Stimulated activated CD8-positive, alpha-beta memory T cell treated with anti-CD3 and anti-CD28 coated beads, Interleukin-4, amount 100 ng/mL, for 24 hours (primary cell): ENCODE data around the gene FBL.
"Not testable (repeated sequence)": the region's sequence is repeated elsewhere in the genome, so short reads cannot be mapped to it uniquely, and the experiment has no call there.

Experiments
- DNase-seq: peaks from one replicate; pipeline ENCODE4 v3.0.0-alpha.2; 2020; ENCODE audit warnings: low read depth

The FBL gene

GRCh38 chr19:39876486-39876885 is 30.3 kb upstream of the FBL start:
- not testable (repeated sequence) for DNase-seq

- DNase-seq: not testable (repeated sequence)
Observed at GRCh38 chr19:39875401-39875864, 29.3 kb upstream of the FBL start.

GRCh38 chr19:39874404-39874803 is 28.2 kb upstream of the FBL start:
- no peak for DNase-seq

- no peak for DNase-seq
Observed at GRCh38 chr19:39873385-39873784, 27.2 kb upstream of the FBL start.

DNA sequence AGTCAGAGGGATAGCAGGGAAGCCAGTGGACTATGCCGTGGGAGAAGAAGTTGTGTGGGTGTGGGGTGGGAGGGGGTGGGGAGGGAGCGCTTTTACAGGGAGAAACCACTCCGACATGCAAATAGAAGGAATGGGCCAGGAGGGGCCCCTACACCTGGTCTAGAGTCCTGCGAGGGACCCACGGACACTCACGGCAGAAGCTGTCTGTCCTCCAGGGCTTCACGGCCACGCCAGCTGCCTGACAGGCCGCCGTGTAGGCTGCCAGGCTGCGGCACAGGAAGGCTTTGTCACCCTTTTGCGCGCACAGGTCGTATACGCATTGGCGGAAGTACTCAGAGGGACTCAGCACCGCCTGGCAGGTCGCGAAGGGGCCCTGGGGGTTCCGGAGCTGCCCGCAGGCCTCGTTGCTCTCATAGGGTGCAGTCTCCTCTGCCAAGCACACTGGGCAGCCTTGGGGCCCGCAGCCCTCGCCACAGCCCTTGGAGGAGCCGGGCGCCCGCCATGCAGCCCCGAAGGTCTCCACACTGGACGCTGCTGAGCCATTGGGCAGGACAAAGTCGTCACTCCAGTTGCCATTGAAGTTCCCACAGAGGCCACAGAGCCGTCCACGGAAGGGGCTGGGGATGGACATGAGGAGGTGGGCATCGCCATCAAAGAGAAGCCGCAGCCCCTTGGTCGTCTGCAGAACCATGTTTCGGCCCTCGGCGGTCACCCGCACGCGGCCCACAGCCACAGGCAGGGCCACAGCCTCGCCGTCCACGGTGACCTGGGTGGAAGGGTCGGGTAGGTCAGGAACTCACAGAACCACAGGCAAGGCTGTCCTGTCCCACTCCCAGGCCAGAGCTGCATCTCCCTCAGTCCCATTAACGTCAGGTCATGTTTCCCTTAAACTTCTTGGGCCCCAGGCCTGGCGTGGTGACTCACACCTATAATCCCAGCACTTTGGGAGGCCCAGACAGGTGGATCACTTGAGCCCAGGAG is 26.0 kb upstream of the FBL start:
- no peak for DNase-seq

GRCh38 chr19:39871362-39871761 is 25.2 kb upstream of the FBL start:
- no peak for DNase-seq

GRCh38 chr19:39870171-39870971 is 24.2 kb upstream of the FBL start:
- DNase-seq: no peak

- no peak for DNase-seq
Observed at GRCh38 chr19:39867952-39868351, 21.8 kb upstream of the FBL start.

DNA sequence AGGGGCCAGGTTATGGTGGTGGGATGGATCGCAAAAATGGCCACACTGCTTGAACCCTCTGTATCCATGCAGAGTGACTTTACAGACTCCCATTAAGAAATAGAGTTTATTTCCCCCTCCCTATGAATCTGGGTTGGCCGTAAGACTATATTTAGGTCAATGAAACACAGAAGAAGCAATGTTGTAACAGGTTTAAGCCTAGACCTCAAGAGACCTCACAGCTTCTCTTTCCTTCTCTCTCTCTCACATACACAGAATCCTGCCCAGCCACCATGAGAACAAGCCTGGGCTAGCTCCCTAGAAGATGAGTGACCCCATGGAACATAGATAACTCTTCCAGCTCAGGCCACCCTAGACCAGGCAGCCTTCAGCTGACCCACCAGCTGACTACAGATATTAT is 21.0 kb upstream of the FBL start:
- no peak for DNase-seq

DNA sequence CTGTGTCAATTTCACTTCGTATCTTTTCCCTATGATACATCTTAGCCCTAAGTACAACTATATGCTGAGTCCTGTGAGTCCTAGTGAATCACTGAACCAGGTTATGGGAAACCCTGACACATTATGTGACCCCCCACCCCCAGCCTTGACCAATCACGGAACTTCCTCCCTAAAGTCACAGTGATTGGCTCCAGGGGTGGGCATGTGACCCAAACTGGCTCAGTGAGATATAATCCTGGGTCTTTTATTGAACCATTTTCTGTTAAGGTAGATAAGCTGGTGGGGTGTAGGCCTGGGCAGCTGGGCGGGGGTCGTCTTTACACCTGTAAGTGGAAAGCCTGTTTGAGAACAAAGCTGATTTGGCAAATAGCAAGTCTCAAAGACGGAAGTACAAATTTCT is 19.8 kb upstream of the FBL start:
- DNase-seq: no peak

DNA sequence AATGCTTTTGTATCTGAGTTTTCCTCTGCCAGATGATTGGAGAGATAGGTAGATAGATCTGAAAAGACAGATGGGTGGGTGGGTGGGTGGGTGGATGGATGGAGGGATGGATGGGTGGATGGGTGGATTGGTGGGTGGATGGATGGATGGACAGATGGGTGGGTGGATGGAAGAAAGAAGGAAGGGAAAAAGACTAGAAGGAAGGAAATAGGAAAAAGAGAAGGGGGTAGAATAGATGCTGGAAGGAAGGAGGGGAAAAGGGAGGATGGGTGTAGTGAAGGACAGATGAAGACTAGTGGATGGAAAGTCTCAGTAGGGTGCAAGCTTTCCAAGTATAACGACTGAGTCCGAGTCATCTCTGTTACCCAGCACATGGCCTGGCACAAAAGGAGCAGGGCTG is 19.0 kb upstream of the FBL start:
- no peak for DNase-seq

GRCh38 chr19:39864118-39864517 is 17.9 kb upstream of the FBL start:
- no peak for DNase-seq

- DNase-seq: no peak
Observed at GRCh38 chr19:39858541-39858940, 12.4 kb upstream of the FBL start.

DNA sequence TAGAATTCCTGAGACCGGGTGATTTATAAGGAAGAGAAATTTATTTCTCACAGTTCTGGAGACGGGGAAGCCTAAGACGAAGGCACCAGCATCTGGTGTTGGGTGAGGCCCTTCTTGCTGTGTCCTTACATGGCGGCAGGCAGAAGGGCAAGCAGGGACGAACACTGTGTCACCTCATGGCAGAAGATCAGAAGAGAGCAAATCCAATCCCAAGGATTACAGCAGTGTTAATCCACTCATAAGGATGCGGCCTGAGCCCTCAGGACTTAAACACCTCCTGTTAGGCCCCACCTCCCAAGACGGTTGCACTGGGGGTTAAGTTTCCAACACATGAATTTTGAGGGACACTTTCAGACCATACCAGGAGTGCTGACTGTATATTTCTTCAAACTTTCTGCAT is 6.7 kb upstream of the FBL start:
- DNase-seq: no peak

GRCh38 chr19:39850892-39851291 is 4.7 kb upstream of the FBL start:
- no peak for DNase-seq

DNA sequence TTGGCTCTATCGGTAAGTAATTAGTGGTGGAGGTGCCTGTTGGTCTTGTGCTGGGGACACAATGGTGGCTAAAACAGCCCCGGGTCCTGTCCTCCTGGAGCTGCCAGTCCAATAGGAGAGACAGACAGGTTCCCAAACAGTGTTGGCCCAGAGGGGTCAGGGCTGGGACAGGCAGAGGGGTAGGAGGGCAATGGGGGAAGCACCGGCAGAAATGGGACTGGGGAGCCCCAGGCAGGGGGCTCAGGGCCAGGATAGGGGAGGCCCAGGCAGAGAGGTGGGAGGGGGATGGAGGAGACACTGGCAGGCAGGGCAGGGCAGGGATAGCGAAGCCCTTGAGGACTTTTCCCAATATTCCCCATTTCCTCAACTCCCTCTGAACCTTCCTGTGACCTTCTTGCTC is 2.2 kb upstream of the FBL start:
- DNase-seq: no peak

- no peak for DNase-seq
Observed at GRCh38 chr19:39847525-39847924, 1.3 kb upstream of the FBL start.

GRCh38 chr19:39846678-39847486 is 703 bp upstream of the FBL start:
- DNase-seq: no peak

DNA sequence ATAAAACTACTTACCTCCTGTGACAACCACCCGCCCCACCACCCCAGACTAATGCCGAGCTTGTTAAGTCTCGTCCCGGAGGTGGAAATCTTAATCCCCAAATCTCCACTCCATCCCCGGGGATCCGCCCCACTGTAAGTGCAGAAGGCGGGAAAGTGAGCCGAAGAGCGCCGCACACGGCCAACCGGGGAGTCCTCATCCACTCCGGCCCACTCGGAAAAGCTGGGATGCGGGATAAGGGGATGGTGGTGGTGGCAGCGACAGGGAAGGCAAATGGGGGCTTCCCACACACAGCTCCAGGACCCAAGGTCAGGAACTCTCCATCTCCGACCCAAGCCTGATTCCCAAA is 621 bp downstream of the FBL start:
- DNase-seq: no peak

DNA sequence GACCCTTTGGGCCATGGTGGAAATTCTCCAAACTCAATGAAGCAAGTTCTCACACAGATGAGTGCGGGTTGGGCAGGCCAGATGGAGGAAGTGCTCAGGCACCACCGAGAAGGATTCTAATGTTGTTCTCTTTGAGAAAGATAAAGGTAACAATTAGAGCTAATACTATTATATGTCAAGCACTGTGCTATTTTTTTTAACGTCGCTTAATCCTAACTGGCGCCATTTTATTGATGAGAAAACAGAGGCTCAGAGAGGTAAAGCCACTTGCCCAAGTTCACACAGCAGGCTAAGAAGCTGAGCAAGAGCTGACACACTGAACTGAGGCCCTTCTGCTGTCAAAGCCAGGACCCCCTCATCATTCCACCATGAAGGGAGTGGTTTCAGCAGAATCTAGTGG is 1.0 kb downstream of the FBL start:
- no peak for DNase-seq

GRCh38 chr19:39843919-39844793 is 2.0 kb downstream of the FBL start:
- DNase-seq: no peak
